NT2/D1 (cell line): ENCODE measurements around the gene SLC66A3.

ENCODE experiments used
- DNase-seq: peaks from one replicate; pipeline ENCODE4 v3.0.0-alpha.2; 2011; ENCODE audit warnings: low read depth, low spot score
- H3K27me3 ChIP-seq: 2 replicates; pipeline ENCODE4 v1.6.0; 2011; ENCODE audit warnings: mild to moderate bottlenecking; ENCODE audit not compliant: insufficient read length, insufficient read depth
- H3K36me3 ChIP-seq: 2 replicates; pipeline ENCODE4 v1.6.1; 2011; ENCODE audit warnings: mild to moderate bottlenecking, low read length, mixed read lengths; ENCODE audit not compliant: insufficient read depth, insufficient read length
- H3K4me1 ChIP-seq: 2 replicates; pipeline ENCODE4 v1.5.1; 2011; ENCODE audit not compliant: insufficient read depth, insufficient read length
- H3K4me3 ChIP-seq: 2 replicates; pipeline ENCODE4 v1.5.1; 2011; ENCODE audit warnings: low read depth; ENCODE audit not compliant: insufficient read length
- H3K9ac ChIP-seq: 2 replicates; pipeline ENCODE4 v1.6.0; 2011; ENCODE audit warnings: low read depth; ENCODE audit not compliant: insufficient read length
- H3K9me3 ChIP-seq: 2 replicates; pipeline ENCODE4 v1.5.1; 2011; ENCODE audit warnings: mild to moderate bottlenecking, low read length; ENCODE audit not compliant: insufficient read depth
- SUZ12 ChIP-seq: IDR thresholded peaks from 2 replicates; pipeline ENCODE4 v1.6.1; 2011; ENCODE audit not compliant: insufficient read length, insufficient read depth; ENCODE audit errors: extremely low read depth
- YY1 ChIP-seq: IDR thresholded peaks from 2 replicates; pipeline ENCODE4 v1.6.1; 2011; ENCODE audit not compliant: insufficient read length, insufficient read depth
- ZNF274 ChIP-seq: IDR thresholded peaks from 2 replicates; pipeline ENCODE4 v1.6.1; 2011; ENCODE audit warnings: mild to moderate bottlenecking, low read depth, low read length

The SLC66A3 gene

DNA sequence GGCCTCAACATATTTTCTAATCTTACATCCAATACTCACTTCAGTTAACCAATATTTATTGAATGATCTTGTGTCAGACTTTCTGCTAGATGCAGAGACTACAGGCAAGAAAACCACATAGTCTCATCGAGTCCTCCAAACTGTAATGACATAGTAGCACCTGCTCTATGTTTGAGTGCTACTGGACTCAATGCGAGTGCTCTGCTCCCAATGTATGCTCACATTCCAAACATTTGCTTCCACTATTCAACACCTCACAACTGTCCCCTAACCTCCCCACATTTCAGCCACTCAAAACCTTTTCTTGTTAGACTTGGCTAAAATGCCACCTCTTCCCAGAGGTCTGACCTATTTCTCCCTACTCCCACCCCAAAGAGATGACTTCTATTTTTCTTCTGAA, 65.2 kb downstream of the SLC66A3 start:
- Histone ChIP-seq H3K9ac (no peak overlapping the region), H3K4me1 (no peaks in the 10 kb centered on the region), H3K36me3 (peaks cover 45% of the 10 kb centered on the region), H3K4me3 (no peak overlapping the region), H3K9me3 (no peaks in the 10 kb centered on the region), H3K27me3 (no peaks in the 10 kb centered on the region)
- DNase-seq, result no peak
- no peak for TF ChIP-seq SUZ12
- TF ChIP-seq YY1, result no peak
- TF ChIP-seq ZNF274, result no peak

DNA sequence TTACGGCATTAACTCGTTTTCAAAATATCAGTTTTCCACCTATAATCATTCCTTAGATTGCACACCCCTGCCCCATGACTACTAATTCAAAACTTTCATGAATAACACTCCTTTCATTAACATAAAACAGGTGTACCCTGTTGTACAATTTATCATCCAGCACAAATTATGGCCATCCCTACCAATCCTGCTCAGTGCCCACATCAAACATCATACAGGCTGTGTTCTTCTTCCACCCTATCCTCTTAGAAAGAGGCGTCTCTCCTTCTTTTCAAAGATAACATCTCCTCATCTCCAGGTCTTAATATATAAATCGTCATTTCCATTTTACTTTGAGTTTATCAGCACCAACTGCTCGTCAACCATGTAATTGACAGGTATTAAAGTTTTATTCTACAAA, 67.6 kb downstream of the SLC66A3 start:
- Histone ChIP-seq H3K36me3 (peaks cover 43% of the 10 kb centered on the region), H3K4me1 (no peaks in the 10 kb centered on the region)
- no peak for DNase-seq

DNA sequence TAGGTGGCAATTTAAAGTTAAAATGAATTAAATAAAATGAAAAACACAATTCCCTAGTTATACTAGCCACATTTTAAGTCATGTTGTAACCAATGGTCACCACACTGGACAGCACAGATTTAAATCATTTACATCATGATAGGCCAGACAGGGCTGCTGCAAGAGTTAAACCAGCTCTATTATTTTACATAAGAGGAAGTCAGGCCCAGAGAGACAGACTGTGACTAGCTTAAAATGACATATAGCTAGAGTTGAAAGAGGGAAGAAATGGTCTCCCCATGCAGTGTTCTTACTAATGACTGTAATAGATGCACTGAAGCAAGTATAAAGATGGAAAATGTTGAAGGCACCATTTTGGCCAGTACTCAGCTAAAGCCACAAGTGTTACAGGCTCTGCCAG, 69.6 kb downstream of the SLC66A3 start:
- DNase-seq, result no peak
- Histone ChIP-seq H3K27me3 (no peaks in the 10 kb centered on the region), H3K36me3 (peaks cover 29% of the 10 kb centered on the region), H3K4me3 (no peak overlapping the region), H3K9ac (no peak overlapping the region), H3K9me3 (no peaks in the 10 kb centered on the region), H3K4me1 (no peaks in the 10 kb centered on the region)
- no peak for TF ChIP-seq SUZ12
- TF ChIP-seq ZNF274, result no peak
- no peak for TF ChIP-seq YY1

More for the DNA sequence above, 67.6 kb downstream of the SLC66A3 start:
- no peaks in the 10 kb centered on the region for H3K27me3 ChIP-seq
- no peak overlapping the region for H3K9ac ChIP-seq
- TF ChIP-seq ZNF274 (no peak), YY1 (no peak), SUZ12 (no peak)
- H3K4me3 ChIP-seq, result no peak overlapping the region
- no peaks in the 10 kb centered on the region for H3K9me3 ChIP-seq

DNA sequence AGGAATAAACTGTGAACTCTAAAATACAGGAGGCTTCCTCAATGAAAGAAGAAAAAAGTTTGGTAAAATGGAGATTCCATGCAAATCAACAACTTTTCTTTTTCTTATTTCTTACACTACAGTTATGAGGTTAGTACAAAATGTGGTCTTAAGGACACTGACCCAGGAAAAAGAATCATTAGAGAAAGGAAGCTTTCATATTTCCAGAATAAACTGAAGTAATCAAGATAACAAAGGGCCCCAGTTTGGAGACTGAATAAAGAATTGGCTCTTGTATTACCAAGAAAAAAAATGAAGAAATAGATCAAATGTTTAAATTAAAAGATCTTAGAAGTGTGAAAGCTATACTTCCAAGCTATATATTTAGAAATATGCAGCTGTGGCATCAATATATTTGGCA, 72.3 kb downstream of the SLC66A3 start:
- Histone ChIP-seq H3K27me3 (no peaks in the 10 kb centered on the region), H3K9me3 (no peaks in the 10 kb centered on the region), H3K9ac (no peak overlapping the region), H3K4me1 (no peaks in the 10 kb centered on the region), H3K4me3 (no peak overlapping the region), H3K36me3 (peaks cover 19% of the 10 kb centered on the region)
- TF ChIP-seq SUZ12, result no peak
- no peak for TF ChIP-seq YY1
- no peak for TF ChIP-seq ZNF274
- DNase-seq, result no peak
